ENCODE data around the gene AMIGO1.

AMIGO1 gene

DNA sequence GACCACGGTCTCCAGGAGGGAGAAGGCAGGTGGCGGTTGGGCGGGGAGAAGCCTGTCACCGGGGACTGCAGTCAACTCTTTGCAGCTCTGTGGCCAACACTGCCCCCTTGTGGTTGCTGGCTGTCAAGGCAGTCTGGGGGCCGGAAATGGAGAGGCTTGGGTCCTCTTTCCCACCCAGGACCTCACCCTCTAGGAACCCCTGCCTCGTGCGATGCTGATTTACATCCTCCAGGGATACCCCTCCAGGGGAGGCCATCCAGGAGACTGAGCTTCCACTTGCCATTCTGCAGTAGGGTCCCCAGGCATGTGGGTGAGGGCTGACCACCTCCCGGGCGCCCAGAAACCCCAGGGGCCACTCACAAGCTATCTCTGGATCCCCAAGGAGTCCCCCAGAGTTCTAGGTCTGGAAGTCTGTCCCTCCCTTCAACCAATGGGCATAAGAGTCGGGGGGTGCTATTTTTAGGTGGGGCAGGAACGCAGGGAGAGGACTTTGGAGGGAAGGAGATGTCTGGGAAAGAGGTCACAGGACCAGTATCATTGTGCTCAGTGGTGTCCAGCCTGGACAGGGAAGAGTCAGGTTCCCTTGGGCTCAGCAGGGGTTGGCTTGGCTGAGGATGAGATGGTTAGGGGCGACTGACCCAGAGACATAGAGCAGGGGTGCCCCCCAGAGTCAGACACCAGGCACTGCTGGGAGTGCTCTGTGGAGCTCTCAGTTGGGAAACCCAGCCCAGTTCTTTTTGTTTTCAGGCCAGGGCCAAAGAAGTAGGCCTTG lies 23.0 kb upstream of the AMIGO1 start:
- DNase-seq, result peak; percentile 77

DNA sequence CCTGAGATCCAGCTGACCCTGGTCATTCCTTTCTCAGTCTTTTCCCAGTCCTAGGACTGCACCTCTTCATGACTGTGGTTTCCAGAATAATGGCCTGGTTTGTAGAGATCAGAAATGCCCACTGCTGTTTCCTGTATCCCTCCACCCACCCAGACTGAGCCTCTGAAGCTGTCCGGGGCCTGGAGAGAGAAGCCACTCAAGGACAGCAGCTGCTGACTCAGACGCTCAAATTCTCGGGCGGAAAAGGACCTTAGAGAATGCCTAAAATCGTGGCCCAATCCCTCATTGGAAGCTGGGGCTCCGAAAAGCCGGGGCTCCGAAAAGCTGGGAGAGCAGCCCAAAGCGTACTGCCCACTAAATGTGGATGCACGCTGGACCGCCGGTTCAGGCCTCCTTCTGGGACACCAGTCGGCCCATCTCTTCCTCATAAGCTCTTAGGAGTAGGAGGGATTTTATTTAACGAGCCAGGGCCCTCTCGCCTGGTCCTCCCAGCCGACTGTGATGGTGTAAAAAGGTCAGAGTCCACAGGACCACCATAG lies 22.4 kb upstream of the AMIGO1 start:
- no peak for DNase-seq

DNA sequence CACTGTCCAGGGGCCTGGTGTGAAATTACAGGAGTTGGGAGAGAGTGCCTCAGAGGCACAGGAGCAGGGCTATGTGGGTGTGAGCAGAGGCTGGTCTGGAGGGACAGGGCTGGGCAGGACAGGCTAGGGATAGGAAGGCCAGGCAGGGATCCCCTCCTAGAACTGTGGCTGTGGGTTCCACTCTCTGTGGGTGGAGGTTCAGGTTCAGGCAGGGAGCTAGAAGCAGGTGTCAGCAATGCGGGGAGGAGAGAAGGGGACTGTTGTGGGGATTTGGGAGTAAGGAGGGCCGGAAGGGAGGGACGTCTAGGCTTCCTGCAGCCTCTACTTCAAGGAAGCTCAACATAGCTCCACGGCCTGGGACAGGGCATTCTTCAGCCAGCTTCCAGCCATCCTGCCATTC lies 21.9 kb upstream of the AMIGO1 start:
- DNase-seq, result no peak

DNA sequence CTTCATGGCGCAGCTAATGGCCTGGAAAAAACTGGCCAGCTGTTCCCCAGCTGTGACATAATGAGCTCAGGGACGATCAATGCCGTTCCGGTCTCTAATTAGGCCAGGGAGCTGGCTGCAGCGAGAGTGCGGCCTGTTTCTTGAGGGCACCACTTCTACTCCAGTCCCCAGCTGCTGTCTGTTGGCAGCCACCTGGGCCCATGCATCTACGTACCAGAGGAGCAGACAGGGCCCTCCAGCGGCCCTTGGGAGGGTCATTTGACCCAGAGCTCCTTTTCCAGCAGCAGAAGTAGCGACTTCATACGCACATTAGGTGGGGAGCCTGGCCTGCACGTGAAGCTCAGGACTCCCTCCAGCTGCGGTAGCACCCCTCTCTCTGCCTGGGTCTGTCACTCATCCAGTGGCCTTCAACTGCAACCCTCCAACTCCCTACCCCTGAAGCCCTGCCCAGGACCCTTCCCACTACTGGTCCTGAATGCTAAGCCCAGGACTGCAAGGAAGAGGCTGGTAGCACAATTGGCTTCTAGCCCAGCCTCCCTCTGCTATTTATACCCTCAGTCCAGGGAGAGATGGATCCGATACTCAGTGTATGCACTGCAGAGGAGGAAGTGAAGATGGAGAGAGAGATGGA lies 21.0 kb upstream of the AMIGO1 start:
- DNase-seq, result no peak

DNA sequence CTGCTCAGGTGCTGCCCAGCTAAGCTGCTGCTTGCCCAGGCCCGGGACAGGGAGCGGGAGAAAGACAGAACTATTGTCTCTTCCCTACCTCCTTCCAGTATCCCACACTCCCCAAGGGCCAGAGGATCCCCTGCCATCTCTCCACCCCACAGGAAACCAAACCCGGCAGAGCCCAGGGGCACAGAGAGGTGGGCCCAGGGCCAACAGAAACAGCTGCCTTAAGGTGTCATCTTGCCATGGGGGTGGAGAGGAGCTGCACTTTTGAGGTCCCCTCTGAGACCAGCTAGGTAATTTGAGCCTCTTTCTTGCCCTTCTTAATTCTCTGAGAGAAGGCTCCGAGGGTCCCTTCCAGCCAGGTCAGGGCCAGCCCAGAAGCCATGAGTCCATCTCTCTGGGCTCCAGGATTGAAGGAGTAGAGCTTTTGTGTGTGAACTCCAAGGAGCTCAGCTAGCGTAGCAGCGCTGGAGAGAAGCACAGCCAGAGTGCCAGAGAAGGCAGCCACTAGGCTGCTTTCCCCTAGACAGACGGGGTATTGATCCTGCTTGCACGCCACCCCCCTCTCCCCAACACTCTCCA lies 20.4 kb upstream of the AMIGO1 start:
- peak; percentile 22 for DNase-seq

DNA sequence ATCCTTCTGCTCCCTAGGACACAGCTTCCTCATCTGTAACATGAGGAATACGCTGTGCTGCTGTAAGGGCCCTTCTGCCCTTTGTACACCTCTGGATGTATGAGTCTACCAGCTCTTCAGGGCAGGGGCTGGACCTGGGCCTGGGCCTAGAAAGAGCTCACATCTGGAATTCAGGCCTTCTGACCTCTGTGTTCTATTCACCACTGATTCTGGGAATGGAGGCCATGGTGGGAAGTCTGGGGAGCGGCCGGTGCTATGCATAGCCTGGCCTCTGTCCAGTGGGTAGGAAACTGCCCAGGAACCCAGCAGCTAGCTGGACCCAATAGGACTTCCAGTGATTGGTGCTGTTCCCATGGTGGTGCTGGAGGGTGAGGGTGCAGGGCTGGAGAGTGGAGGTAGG lies 19.2 kb upstream of the AMIGO1 start:
- no peak for DNase-seq

DNA sequence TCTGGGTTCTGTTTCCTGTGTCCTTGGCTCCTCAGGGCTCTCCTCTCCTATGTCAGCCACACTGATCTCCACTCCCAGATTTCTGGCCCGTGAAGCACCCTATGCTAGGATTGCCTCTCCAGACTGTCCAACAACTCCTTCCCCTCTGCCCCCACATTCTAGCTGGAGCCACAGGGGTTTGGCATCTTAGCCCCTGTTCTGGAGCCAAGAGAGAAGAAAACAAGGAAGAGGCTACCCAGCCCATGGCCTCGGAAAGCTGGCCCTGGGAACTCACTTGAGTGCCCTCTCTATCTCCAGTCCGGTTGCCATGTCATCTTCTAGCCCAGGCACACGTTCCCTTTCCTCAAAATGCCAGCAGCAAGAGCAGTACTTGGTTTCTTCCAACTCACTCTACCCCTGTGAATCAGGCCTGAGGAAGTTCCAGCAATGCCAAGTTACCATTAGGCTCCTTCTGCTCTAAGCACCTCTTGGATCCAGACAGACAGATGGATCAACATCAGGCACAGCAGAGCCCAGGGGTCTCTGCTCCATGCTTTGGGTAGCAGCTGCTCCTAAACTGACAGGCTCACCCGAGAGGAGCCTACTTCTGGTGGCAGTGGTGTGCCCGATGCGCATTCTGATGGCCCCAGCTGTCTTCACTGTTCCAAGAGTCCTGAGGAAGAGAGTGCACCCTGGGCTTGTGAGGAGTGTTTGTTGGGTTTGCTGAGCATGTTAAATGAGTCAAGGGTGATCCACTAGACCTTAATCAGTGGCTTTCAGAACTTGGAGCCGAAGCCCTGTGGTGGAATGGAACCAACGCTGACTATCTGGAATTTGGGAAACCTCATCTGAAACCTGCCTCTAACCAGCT lies 18.5 kb upstream of the AMIGO1 start:
- no peak for DNase-seq

DNA sequence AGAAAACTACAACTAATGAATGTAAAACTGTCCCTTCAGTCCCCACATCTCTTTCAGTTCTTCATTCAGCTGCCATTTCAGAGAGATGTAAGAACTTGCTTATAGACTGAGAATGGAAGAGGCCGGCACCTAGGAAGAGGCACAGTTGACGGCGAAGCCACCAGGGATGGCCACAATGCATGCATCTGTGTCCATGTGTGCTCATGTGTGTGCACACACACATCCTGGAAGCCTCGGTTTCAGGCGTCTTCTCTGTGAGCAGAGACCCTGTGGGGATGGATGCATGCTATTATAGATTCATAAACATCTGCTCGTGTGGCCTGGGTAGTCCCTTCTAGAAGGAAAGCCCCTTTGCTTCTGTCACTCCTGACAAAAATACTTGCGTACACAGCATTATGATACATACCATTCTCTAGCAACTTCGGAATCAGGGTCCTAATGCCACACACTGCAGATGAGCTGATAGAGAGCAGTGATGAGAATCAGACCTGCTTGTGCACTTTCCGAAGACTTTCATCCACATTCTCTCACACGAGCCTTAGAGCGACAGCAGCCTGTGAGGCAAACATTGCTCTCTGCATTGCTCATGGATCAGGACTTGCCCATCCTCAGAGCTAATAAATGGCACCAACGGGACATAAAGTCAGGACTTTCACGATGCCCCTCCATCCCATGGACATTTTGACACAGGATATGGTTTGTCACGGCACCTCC lies 17.7 kb upstream of the AMIGO1 start:
- no peak for DNase-seq

DNA sequence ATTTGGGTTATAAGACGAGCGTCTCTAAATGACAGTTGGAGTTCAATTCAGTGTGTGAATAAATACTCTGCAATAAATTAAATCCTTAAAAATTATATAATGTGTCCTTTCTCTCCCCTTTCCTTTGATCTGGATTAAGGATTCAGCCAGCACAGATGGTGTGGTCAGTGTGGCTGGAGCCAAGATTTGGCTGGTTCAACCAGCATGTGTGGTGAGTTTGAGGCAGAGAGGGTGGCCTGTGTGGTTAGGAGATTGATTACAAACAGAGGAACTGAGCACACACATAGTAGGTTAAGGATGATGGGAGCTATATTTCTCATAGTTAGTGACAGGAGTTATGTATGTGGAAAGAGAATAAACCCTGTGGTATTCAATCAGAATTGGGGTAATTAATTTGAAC lies 14.2 kb upstream of the AMIGO1 start:
- DNase-seq, result no peak

DNA sequence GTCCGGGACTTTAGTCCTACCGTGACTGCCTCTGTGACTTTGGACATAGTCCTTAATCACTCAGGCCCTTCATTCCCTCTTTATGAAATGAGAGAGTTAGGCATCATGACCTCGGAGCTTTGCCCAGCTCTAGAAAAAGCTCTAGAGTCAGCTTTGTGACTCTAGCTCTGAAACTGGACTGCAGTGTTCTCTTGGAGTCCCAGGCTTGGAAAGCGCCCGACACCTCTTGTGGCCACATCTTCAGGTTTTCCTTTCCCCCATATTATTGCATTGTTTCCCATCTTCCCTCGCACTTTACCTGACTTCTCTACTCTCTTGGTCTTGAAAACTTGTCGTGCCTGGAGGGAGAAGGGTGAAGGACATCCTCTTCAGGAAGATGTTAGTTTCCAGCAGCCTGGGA lies 12.5 kb upstream of the AMIGO1 start:
- no peak for DNase-seq

DNA sequence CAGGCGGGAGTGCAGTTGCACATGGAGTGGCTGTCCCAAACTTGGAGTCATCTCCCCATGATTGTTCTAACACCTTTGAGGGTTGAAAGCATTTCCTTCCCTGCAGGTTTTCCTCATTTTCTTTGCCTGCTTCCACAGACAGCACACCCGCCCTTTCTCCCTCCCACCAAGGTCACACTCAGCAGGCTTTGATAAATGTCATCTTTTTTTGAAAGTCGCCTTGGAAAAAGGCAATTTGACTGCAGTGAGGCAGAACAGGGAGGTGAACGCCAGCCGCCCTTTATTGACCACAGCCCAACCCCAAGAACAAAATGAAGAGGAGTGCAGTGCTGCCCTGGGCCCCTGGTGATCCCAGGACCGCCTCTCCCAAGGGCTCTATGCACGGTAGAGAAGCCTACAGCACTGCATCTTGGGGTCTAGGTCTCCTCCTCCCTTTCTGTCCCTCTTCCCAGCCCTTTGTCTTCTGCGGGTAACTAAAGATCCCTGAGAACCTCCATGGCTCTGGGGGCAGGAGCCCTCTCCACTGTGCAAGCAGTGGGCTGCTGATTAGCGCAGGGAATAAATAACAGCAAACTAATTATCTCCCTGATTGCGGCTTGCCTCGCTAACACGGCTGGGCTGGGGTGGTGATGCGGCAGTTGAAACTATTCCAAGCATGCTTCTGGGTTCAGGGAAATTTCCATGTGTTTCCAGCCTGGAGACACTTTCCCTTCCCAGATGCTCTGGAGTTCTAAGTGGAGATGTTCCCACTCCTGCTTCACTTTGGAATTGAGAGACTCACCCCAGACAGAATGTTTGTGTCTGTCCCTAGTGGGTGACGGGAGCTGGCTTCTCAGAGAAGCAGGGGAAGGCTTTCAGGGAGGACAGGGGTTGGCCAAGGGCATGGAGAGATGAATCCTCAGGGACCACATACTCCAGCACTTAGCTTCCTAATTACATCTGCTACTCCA lies 11.8 kb upstream of the AMIGO1 start:
- DNase-seq, result peak; percentile 8

DNA sequence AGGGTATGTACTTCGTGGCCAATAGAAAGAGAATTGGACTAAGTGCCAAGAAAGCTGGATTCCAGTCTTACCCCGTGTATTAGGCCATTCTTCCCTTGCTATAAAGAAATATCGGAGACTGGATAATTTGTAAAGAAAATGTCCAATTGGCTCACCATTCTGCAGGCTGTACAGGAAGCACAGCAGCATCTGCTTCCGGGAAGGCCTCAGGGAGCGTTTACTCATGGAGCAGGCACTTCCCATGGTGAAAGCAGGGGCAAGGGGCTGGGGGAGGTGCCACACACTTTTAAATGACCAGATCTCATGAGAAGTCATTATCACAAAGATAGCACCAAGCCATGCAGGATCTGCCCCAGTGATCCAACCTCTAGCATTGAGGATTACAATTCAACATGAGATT lies 7.8 kb upstream of the AMIGO1 start:
- no peak for DNase-seq

DNA sequence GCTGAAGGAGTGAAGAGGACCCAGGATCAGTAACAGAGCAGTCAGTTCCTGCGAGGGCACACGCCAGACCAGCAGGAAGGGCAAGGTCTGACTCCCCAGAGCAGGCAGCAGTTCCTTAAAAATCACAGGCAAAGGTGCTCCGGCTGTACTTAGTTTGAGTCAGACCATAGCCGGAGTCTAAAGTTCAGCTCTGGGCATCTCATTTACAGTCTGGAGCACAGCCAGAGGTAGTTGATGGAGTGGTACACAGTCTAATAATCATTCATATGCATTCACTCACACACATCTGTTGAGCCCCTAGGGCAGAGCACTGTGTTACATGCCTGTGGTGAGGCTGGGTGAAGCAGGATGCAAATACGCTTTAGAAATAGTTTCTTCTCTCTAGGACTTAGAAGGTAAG lies 7.3 kb upstream of the AMIGO1 start:
- no peak for DNase-seq

DNA sequence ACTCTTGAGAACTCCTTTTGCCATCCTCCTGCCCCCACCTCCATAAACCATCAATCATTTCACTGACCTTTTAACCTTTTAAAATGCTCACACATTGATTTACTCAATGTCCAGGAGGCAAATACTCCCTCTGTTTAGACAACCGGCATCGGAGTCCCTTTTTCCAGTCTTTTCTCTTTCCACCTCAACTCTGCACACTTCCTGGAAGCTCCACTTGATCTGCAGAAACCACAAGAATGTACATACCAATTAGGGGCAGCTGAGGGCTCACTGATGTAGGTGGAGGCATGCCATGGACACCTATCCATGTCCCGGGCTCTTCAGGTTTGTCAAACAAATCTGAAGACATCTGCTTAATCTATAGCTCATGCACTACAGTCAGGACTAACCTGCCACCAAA lies 5.3 kb upstream of the AMIGO1 start:
- DNase-seq, result no peak

DNA sequence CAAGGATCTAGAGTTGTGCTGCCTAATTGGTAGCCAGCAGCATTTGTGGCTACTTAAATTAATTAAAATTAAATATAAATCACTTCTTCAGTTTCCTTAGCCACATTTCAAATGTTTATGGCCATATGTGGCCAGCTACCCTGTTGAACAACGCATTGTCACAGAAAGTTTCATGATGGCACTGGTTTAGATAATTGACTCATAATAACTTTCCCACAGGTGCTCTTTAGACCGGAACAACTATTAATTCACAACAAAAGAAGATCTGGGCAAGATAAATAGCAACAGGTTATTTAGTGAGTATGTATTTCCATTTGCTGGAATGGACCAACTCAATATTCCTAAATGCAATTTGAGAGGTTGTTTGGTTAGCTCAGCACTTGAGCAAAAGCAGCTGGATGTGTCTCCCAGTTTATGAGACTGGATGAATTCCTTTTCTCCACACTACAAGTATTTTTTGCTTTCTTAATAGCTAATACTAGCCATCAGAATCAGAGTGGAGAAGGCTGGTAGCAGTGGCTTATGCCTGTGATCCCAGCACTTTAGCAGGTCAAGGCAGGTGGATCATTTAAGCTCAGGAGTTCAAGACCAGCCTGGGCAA lies 3.7 kb upstream of the AMIGO1 start:
- no peak for DNase-seq

DNA sequence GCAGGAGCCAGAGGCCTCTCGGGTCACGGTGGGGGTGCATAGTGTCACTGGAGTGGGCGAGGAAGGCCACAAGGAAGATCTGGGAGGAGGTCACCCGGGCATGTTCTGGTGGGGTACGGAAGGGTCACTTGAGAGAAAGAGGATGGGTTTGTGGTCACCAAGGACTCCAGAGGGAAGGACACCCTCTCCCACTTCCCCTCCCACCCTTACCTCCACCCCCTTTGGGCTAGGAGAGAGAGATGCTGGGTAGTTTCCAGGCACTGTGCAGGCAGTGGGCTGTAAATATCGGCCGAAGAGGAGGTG lies 703 bp downstream of the AMIGO1 start:
- no peak for DNase-seq

DNA sequence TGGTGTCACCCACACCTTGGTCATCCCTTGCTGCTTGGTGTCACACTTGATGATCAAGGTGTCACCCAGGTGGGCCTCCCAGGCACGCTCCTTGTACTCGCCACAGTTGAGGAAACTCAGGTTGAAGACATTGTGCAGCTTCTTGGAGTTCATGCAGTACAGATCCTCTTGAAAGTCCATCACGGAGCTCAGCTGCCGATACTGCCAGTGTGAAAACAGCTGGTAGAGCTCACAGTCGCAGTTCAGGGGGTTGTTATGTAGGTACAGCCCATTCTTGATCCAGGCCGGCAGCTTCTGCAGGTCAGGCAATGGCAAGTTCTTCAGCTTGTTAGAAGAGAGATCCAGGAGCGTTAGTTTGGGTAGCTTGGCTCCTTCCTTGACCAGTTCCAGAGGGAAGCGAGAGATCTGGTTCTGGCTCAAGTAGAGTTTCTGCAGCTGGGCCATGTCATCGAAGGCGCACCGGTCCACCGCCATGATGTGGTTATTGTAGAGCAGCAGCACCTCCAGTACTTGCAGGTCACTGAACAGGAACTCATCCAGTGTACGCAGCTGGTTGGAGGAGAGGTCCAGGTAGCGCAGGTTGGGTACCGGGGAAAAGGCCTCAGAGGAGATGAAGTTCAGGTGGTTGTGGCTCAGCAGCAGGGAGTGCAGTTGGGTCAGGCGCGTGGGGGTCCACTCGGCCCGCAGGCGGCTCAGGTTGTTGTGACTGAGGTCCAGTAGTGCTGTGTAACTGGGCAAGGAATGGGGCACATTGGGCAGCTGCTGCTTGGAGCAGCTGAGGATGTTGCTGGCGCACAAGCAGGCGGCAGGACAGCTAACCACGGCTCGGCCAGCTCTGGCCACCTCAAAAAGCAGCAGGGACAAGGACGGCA lies 1.3 kb downstream of the AMIGO1 start:
- no peak for DNase-seq

DNA sequence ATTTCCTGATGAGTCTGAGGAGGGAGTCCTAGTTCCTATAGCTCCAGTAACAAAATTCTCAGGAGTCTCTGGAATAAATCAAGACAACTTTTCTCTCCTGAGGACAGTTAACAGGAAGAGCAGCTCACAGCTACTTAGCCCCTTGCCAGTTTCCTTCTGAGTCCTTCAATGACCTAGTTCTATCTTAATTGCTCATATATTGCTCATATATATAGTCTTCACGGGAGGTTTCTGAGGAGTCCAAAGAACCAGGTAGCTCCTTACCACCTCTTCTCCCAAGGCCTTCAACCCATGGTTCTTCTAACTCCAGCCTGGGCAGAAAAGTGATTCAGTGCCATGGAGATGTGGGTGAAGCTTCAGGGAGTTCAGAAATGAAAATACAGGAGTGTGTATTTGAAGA lies 4.6 kb downstream of the AMIGO1 start:
- no peak for DNase-seq

DNA sequence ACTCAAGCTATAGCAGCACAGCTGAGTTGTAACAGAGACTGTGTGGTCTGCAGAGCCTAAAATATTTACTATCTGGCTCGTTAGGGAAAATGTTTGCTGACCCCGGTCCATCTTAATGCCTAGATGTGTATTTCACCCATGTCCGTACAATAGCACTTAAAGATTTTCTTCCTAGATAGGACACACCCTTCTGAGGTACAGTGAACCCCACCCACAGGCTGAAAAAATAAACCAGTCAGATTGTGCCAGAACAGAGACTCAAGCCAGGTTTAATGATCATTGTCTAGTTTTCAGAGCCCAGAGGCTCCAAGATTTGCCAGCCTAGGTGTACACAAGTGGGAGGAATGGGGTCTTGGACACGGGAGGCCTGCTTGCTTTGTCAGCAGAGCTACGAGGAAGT lies 5.6 kb downstream of the AMIGO1 start:
- no peak for DNase-seq

DNA sequence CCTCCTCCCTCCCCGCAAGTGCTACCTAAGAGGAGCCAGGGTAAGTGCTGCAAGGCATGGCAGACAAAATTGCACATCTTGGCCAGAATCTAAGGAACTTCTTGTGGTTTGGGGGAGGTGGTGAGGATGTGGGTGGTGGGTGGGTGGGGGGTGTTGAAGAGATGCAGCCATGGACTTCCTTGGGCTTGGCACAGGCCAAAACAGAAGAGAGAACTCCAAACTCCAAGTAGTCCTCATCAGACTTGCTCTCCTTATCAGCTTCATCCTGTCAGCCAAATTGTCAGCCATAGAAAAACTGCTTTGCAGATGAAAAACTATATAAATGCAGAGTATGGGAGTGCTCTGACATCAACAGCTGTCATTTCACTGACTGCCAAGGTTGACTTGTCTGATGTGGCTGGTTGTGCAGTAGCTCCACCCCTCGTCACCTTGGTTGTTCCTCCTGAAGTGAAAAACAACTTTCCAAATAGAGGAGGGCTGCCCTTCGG lies 7.1 kb downstream of the AMIGO1 start:
- DNase-seq, result no peak

Measured in fibroblast of skin of back (primary cell).